PC-3 (cell line): Measurements from ENCODE around the gene HOXB6.

ENCODE experiments used
- CTCF ChIP-seq: fragments of 300-600 bp; sonication (generic); conservative IDR thresholded peaks from 2 replicates; pipeline ENCODE4 v1.5.1; 2017; ENCODE audit warnings: antibody characterized with exemption, low read depth, mild to moderate bottlenecking, low read length
- EZH2 ChIP-seq: fragments of 300-600 bp; sonication (generic); IDR thresholded peaks from one replicate; pipeline ENCODE4 v1.6.1; 2017; ENCODE audit warnings: antibody characterized with exemption, mild to moderate bottlenecking, low read length; ENCODE audit not compliant: unreplicated experiment

DNA sequence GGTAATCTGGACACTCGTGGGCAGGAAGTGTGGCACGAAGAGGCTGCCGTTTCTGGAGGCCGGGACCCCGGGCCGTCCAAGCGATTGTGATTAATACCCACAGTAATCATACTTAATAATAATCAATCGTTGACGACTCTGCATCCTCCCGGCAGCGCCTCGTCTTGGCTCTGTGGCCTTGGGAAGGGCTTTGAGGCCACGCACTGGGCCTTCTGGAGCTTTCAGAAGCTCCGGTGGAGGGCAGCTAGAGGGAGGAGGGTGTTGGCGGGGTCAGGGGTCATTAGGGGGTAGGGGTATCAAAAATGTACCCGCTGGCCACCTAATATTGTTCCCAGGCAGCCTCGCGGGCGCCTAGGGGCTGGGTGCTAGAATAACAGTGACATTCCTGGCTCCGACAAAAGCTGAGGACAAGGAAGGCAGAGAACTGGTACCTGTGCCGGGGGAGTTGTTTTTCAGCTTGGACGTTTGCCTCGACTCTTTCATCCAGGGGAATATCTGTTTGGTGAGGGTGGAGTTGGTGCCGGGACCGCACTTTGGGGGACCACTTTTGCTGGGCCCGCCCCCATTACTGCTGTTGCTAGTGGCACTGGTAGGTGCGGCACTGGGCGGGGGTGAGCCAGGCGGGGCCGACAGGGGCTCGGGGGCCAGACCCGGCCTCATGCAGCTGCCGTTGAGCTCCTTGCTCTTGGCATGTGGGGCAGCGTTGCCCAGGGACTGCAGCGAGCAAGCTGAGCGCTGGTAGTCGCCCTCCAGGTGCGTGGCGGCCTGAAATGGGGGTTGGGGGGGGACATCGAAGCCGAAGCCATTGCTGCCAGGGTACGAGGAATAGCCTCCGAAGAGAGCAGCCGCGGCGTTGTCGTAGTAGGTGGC is 53.0 kb downstream of the HOXB6 start:
- TF ChIP-seq CTCF (no peak), EZH2 (no peak)
